Neutrophil (primary cell): ENCODE measurements around the gene EVC.

Experiments used
- H3K27ac ChIP-seq: fragments of 200-600 bp; sonication (generic); 2 replicates; pipeline ENCODE4 v1.5.1; 2016; ENCODE audit warnings: mild to moderate bottlenecking, moderate library complexity
- H3K27me3 ChIP-seq: fragments of 200-600 bp; sonication (generic); 2 replicates; pipeline ENCODE4 v1.6.0; 2016; ENCODE audit warnings: mild to moderate bottlenecking
- H3K36me3 ChIP-seq: fragments of 200-600 bp; sonication (generic); 2 replicates; pipeline ENCODE4 v1.5.1; 2017
- H3K4me1 ChIP-seq, 2 experiments: fragments of 200-600 bp in 1 of 2; sonication (generic) in 1 of 2; 1 replicate in 1 of 2; 2 replicates in 1 of 2; pipeline versions ENCODE4 v1.5.1 to v1.6.1; 2013 to 2016; ENCODE audit warnings: low read depth in 1 of 2, low read length in 1 of 2, mild to moderate bottlenecking in 1 of 2, moderate library complexity in 1 of 2; ENCODE audit not compliant: control insufficient read depth in 1 of 2, insufficient read depth in 1 of 2
- H3K4me3 ChIP-seq, 2 experiments: fragments of 200-600 bp in 1 of 2; sonication (generic) in 1 of 2; 1 replicate in 1 of 2; 2 replicates in 1 of 2; pipeline ENCODE4 v1.5.1; 2013 to 2016; ENCODE audit warnings: low read depth in 1 of 2, low read length in 1 of 2, mild to moderate bottlenecking in 1 of 2, moderate library complexity in 1 of 2
- H3K9me3 ChIP-seq: fragments of 200-600 bp; sonication (generic); 2 replicates; pipeline ENCODE4 v1.5.1; 2016
- CTCF ChIP-seq: fragments of 200-600 bp; sonication (generic); IDR thresholded peaks from 2 replicates; pipeline ENCODE4 v1.5.1; 2016; ENCODE audit warnings: antibody characterized with exemption

The EVC gene

GRCh38 chr4:5857199-5857598 lies 146.2 kb downstream of the EVC start:
- no peak overlapping the region for H3K4me3 ChIP-seq
- H3K4me1 ChIP-seq = no peaks in the 10 kb centered on the region
- no peak overlapping the region for H3K27ac ChIP-seq
- no peaks in the 10 kb centered on the region for H3K9me3 ChIP-seq
- H3K36me3 ChIP-seq = no peaks in the 10 kb centered on the region
- no peaks in the 10 kb centered on the region for H3K27me3 ChIP-seq
- TF ChIP-seq CTCF = no peak

- H3K27me3 ChIP-seq = peaks cover 3% of the 10 kb centered on the region
- no peak overlapping the region for H3K27ac ChIP-seq
- no peak for TF ChIP-seq CTCF
- H3K4me3 ChIP-seq = no peak overlapping the region
- no peaks in the 10 kb centered on the region for H3K9me3 ChIP-seq
- no peaks in the 10 kb centered on the region for H3K4me1 ChIP-seq
- H3K36me3 ChIP-seq = no peaks in the 10 kb centered on the region
Observed at GRCh38 chr4:5858020-5858769, 147.2 kb downstream of the EVC start.

- Histone ChIP-seq H3K4me3 (no peak overlapping the region), H3K27me3 (peaks cover 41% of the 10 kb centered on the region), H3K9me3 (no peaks in the 10 kb centered on the region), H3K27ac (no peak overlapping the region), H3K36me3 (no peaks in the 10 kb centered on the region), H3K4me1 (no peaks in the 10 kb centered on the region)
- TF ChIP-seq CTCF = no peak
Observed at GRCh38 chr4:5863461-5864113, 152.6 kb downstream of the EVC start.
